ENCODE data around the gene EFNA5.

GRCh38 chr5:107464876-107465275 lies 205.9 kb downstream of the EFNA5 start:
- TF ChIP-seq, protein P1, sequence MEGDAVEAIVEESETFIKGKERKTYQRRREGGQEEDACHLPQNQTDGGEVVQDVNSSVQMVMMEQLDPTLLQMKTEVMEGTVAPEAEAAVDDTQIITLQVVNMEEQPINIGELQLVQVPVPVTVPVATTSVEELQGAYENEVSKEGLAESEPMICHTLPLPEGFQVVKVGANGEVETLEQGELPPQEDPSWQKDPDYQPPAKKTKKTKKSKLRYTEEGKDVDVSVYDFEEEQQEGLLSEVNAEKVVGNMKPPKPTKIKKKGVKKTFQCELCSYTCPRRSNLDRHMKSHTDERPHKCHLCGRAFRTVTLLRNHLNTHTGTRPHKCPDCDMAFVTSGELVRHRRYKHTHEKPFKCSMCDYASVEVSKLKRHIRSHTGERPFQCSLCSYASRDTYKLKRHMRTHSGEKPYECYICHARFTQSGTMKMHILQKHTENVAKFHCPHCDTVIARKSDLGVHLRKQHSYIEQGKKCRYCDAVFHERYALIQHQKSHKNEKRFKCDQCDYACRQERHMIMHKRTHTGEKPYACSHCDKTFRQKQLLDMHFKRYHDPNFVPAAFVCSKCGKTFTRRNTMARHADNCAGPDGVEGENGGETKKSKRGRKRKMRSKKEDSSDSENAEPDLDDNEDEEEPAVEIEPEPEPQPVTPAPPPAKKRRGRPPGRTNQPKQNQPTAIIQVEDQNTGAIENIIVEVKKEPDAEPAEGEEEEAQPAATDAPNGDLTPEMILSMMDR (IDR thresholded peaks at IDR 0.05; ENCODE audit: poor library complexity, severe bottlenecking) = no peak
- TF ChIP-seq EP300 (conservative IDR thresholded peaks at IDR 0.05; ENCODE audit: poor library complexity, severe bottlenecking) = no peak

All from neural cell (in vitro differentiated cells).